Kidney tubule cell (primary cell): Measurements from ENCODE around the gene B4GALT6.

ENCODE experiments used
- DNase-seq: peaks from one replicate; pipeline ENCODE4 v3.0.0-alpha.2; 2018; ENCODE audit warnings: low spot score

The B4GALT6 gene

GRCh38 chr18:31658670-31659575 is 25.5 kb downstream of the B4GALT6 start:
- peak; percentile 76 for DNase-seq

GRCh38 chr18:31657823-31658669 is 26.3 kb downstream of the B4GALT6 start:
- DNase-seq: no peak

GRCh38 chr18:31656754-31657153 is 27.6 kb downstream of the B4GALT6 start:
- DNase-seq: no peak

GRCh38 chr18:31655354-31655753 is 29.0 kb downstream of the B4GALT6 start:
- DNase-seq: no peak

- DNase-seq: no peak
These were observed 31.5 kb downstream of the B4GALT6 start for GRCh38 chr18:31652877-31653276.

- DNase-seq: no peak
These were observed 32.0 kb downstream of the B4GALT6 start for GRCh38 chr18:31652357-31652756.

GRCh38 chr18:31651369-31651768 is 33.0 kb downstream of the B4GALT6 start:
- no peak for DNase-seq

- DNase-seq: no peak
These were observed 34.2 kb downstream of the B4GALT6 start for GRCh38 chr18:31649978-31650719.

- DNase-seq: no peak
These were observed 34.9 kb downstream of the B4GALT6 start for GRCh38 chr18:31649449-31649848.

GRCh38 chr18:31648966-31649429 is 35.4 kb downstream of the B4GALT6 start:
- peak; percentile 76 for DNase-seq

GRCh38 chr18:31648458-31648857 is 35.9 kb downstream of the B4GALT6 start:
- no peak for DNase-seq

GRCh38 chr18:31647127-31647753 is 37.1 kb downstream of the B4GALT6 start:
- no peak for DNase-seq

GRCh38 chr18:31646332-31647126 is 37.9 kb downstream of the B4GALT6 start:
- no peak for DNase-seq

- no peak for DNase-seq
These were observed 39.0 kb downstream of the B4GALT6 start for GRCh38 chr18:31645411-31645810.

GRCh38 chr18:31643003-31643402 is 41.4 kb downstream of the B4GALT6 start:
- no peak for DNase-seq

GRCh38 chr18:31637445-31637844 is 46.9 kb downstream of the B4GALT6 start:
- no peak for DNase-seq

GRCh38 chr18:31636387-31636786 is 48.0 kb downstream of the B4GALT6 start:
- DNase-seq: no peak

- no peak for DNase-seq
These were observed 50.1 kb downstream of the B4GALT6 start for GRCh38 chr18:31634331-31634713.

- DNase-seq: no peak
These were observed 50.7 kb downstream of the B4GALT6 start for GRCh38 chr18:31633392-31634330.

- no peak for DNase-seq
These were observed 52.0 kb downstream of the B4GALT6 start for GRCh38 chr18:31632356-31632755.
